ENCODE data around the gene OR52E8.

DNA sequence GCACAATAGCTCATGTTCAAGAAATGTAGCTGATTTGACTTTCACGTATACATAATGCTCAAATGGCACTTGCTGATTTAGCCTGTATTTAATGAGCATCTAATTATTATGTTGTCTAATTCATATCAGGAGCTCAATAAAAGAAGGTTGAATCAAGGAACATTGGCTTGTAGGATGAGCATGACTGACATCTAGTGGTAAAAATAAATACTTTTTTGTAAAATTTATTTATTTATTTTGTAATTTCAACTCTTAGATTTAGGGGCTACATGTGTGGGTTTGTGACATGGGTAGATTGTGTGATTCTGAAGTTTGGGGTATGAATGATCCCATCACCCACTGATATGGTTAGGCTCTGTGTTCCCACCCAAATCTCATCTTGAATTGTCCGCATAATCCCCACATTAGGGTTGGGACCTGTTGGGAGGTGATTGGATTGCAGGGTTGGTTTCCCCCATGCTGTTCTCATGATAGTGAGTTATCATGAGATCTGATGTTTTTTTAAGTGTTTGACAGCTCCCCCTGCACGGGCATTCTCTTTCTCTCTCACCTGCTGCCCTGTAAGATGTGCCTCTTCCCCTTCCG lies 33.8 kb upstream of the OR52E8 start:
- TF ChIP-seq CTCF (IDR thresholded peaks at IDR 0.05; ENCODE audit: borderline replicate concordance, extremely low read depth, low read length, poor library complexity, severe bottlenecking) = peak; percentile 36
- no peak for TF ChIP-seq EZH2 (IDR thresholded peaks at IDR 0.05; ENCODE audit: borderline replicate concordance, low read depth, low read length, severe bottlenecking)
